GM21717 (cell line): Measurements from ENCODE around the gene PARD6A.
"Not testable (repeated sequence)": the region's sequence is repeated elsewhere in the genome, so short reads cannot be mapped to it uniquely, and the experiment has no call there.

Source experiments
- ATAC-seq: cut with Tn5 transposase; IDR thresholded peaks from one replicate; pipeline ENCODE4 v1.9.1; 2021; ENCODE audit warnings: mild to moderate bottlenecking, moderate library complexity; ENCODE audit not compliant: unreplicated experiment

The PARD6A gene

GRCh38 chr16:67683767-67684166 lies 23.0 kb downstream of the PARD6A start:
- ATAC-seq = no peak

- no peak for ATAC-seq
These were observed 24.8 kb downstream of the PARD6A start for GRCh38 chr16:67685388-67686112.

GRCh38 chr16:67693517-67694285 lies 32.9 kb downstream of the PARD6A start:
- not testable (repeated sequence) for ATAC-seq

GRCh38 chr16:67694611-67695010 lies 33.9 kb downstream of the PARD6A start:
- ATAC-seq = no peak

GRCh38 chr16:67697422-67698185 lies 36.8 kb downstream of the PARD6A start:
- no peak for ATAC-seq

GRCh38 chr16:67699265-67699664 lies 38.5 kb downstream of the PARD6A start:
- no peak for ATAC-seq

GRCh38 chr16:67701420-67701819 lies 40.7 kb downstream of the PARD6A start:
- no peak for ATAC-seq

- no peak for ATAC-seq
These were observed 41.4 kb downstream of the PARD6A start for GRCh38 chr16:67702130-67702529.

GRCh38 chr16:67703626-67704025 lies 42.9 kb downstream of the PARD6A start:
- no peak for ATAC-seq

GRCh38 chr16:67704110-67704509 lies 43.4 kb downstream of the PARD6A start:
- no peak for ATAC-seq

- ATAC-seq = no peak
These were observed 46.5 kb downstream of the PARD6A start for GRCh38 chr16:67707210-67707609.

GRCh38 chr16:67707790-67708189 lies 47.0 kb downstream of the PARD6A start:
- ATAC-seq = no peak

GRCh38 chr16:67708368-67708771 lies 47.6 kb downstream of the PARD6A start:
- ATAC-seq = no peak

- no peak for ATAC-seq
These were observed 48.3 kb downstream of the PARD6A start for GRCh38 chr16:67709050-67709449.

- ATAC-seq = no peak
These were observed 49.8 kb downstream of the PARD6A start for GRCh38 chr16:67710607-67711006.
